Endothelial cell of umbilical vein (primary cell): ENCODE results near the gene NPNT. TPM values are rescaled to one million over a fixed set of nuclear protein-coding genes. Genes with fewer than 3 reads are reported as not detected.

Source experiments
- BruUV-seq: library from RNA; stranded (reverse); fragments of 400-500 nt; replicated peaks from 2 replicates; lab custom pipeline; 2021; lab: Mats Ljungman, UMichigan
- CTCF ChIA-PET: fragments of 300-600, 350-600 bp; sonication (Branson Sonifier 250); formaldehyde crosslinking; loops from one replicate; lab custom pipeline; 2021; ENCODE audit warnings: antibody characterized with exemption, inconsistent platforms; lab: Charles Lee
- POLR2A ChIA-PET: fragments of 300-600, 350-600 bp; sonication (Branson Sonifier 250); formaldehyde crosslinking; loops from one replicate; lab custom pipeline; 2021; ENCODE audit warnings: antibody characterized with exemption, inconsistent platforms; lab: Charles Lee
- DNase-seq: peaks from one replicate; pipeline ENCODE4 v3.0.0-alpha.2; 2011; ENCODE audit warnings: low read depth, low spot score
- FAIRE-seq: peaks from 2 replicates; lab custom pipeline; 2011; peaks lifted over from hg19 to GRCh38; lab: Jason Lieb, UNC
- H2AFZ ChIP-seq: 2 replicates; pipeline ENCODE4 v1.6.0; 2012; ENCODE audit warnings: low read depth, low read length, control low read depth, inconsistent platforms
- H3K27ac ChIP-seq: 2 replicates; pipeline ENCODE4 v1.5.1; 2011; ENCODE audit warnings: low read depth, mild to moderate bottlenecking, control low read depth, low read length, moderate library complexity; ENCODE audit not compliant: insufficient read depth
- H3K27me3 ChIP-seq, 2 experiments: 2 replicates each; pipeline versions ENCODE4 v1.6.0 to v1.6.1; 2011; ENCODE audit warnings: low read length in 2 of 2, mixed read lengths in 1 of 2; ENCODE audit not compliant: control insufficient read depth in 2 of 2, insufficient read depth in 2 of 2
- H3K36me3 ChIP-seq, 2 experiments: 2 replicates in 1 of 2; 3 replicates in 1 of 2; pipeline ENCODE4 v1.5.1; 2011; ENCODE audit warnings: low read length in 2 of 2, mild to moderate bottlenecking in 1 of 2, moderate library complexity in 1 of 2; ENCODE audit not compliant: control insufficient read depth in 2 of 2, insufficient read depth in 2 of 2; ENCODE audit errors: extremely low read depth in 1 of 2
- H3K4me1 ChIP-seq: 3 replicates; pipeline ENCODE4 v1.5.1; 2011; ENCODE audit warnings: mild to moderate bottlenecking, low read length; ENCODE audit not compliant: control insufficient read depth, insufficient read depth; ENCODE audit errors: extremely low read depth
- H3K4me2 ChIP-seq: 2 replicates; pipeline ENCODE4 v1.6.1; 2011; ENCODE audit warnings: low read length, control low read depth, mixed read lengths; ENCODE audit not compliant: insufficient read depth
- H3K4me3 ChIP-seq, 3 experiments: fragments of 200-600 bp in 1 of 3; sonication (generic), shearing (Covaris generic) in 1 of 3; replicated peaks in 1 of 3; 2 replicates each; pipeline ENCODE4 v1.5.1; 2011 to 2016; ENCODE audit warnings: control low read depth in 3 of 3, low read length in 3 of 3, mild to moderate bottlenecking in 2 of 3, inconsistent platforms in 1 of 3, low read depth in 1 of 3, moderate library complexity in 1 of 3; ENCODE audit not compliant: insufficient read depth in 1 of 3
- H3K79me2 ChIP-seq: 2 replicates; pipeline ENCODE4 v1.6.0; 2012; ENCODE audit warnings: low read length, inconsistent platforms; ENCODE audit not compliant: control insufficient read depth, insufficient read depth
- H3K9ac ChIP-seq: replicated peaks from 2 replicates; pipeline ENCODE3; 2011; ENCODE audit warnings: low read length, control low read depth; ENCODE audit not compliant: insufficient read depth; ENCODE audit errors: extremely low read depth
- H3K9me1 ChIP-seq: replicated peaks from 3 replicates; pipeline ENCODE4 v1.6.0; 2011; ENCODE audit warnings: mild to moderate bottlenecking, low read length; ENCODE audit not compliant: control insufficient read depth, insufficient read depth; ENCODE audit errors: extremely low read depth
- H3K9me3 ChIP-seq: replicated peaks from 2 replicates; pipeline ENCODE4 v1.5.1; 2012; ENCODE audit warnings: low read length, inconsistent platforms; ENCODE audit not compliant: control insufficient read depth, insufficient read depth
- H4K20me1 ChIP-seq: replicated peaks from 2 replicates; pipeline ENCODE3; 2011; ENCODE audit warnings: mild to moderate bottlenecking, low read length; ENCODE audit not compliant: control insufficient read depth, insufficient read depth; ENCODE audit errors: extremely low read depth
- EZH2 ChIP-seq: IDR thresholded peaks from 2 replicates; pipeline ENCODE4 v1.6.1; 2012; ENCODE audit warnings: borderline replicate concordance, low read depth, mild to moderate bottlenecking, moderate library complexity, low read length, inconsistent platforms; ENCODE audit not compliant: severe bottlenecking
- FOS ChIP-seq: IDR thresholded peaks from 2 replicates; pipeline ENCODE4 v1.6.1; 2011; ENCODE audit warnings: mild to moderate bottlenecking, low read length, moderate library complexity, borderline replicate concordance; ENCODE audit not compliant: insufficient read depth
- GATA2 ChIP-seq: IDR thresholded peaks from 2 replicates; pipeline ENCODE4 v1.7.0; 2011; ENCODE audit warnings: low read depth, mild to moderate bottlenecking, moderate library complexity, mixed read lengths, low read length; ENCODE audit not compliant: insufficient read length, insufficient read depth
- JUN ChIP-seq: IDR thresholded peaks from 2 replicates; pipeline ENCODE4 v1.6.1; 2011; ENCODE audit warnings: borderline replicate concordance, low read depth; ENCODE audit not compliant: insufficient read length, insufficient read depth
- MYC ChIP-seq: IDR thresholded peaks from one replicate; pipeline ENCODE4 v1.6.1; 2011; ENCODE audit warnings: mild to moderate bottlenecking, low read depth, low read length
- POLR2A ChIP-seq: IDR thresholded peaks from 2 replicates; pipeline ENCODE4 v1.6.1; 2012; ENCODE audit warnings: low read depth, mild to moderate bottlenecking, control low read depth, low read length
- POLR2AphosphoS5 ChIP-seq: IDR thresholded peaks from 2 replicates; pipeline ENCODE4 v1.6.1; 2012; ENCODE audit warnings: low read depth, mild to moderate bottlenecking, control low read depth, low read length, moderate library complexity; ENCODE audit not compliant: insufficient read depth
- dilution Hi-C: fragments of 300-500 bp; cut with MboI; formaldehyde crosslinking; loops from one replicate; pipeline ENCODE4 v1.15.0; 2019; ENCODE audit warnings: low sequenced_read_pairs; ENCODE audit not compliant: extremely low pct_ligation_motif_present
- intact Hi-C: fragments of 100-400 bp; cut with micrococcal nuclease; formaldehyde crosslinking; loops from one replicate; pipeline ENCODE4 v1.10.0; 2022
- polyA plus RNA-seq, 4 experiments: library from polyadenylated mRNA; depleted of rRNA in 3 of 4; stranded (reverse) in 3 of 4; unstranded in 1 of 4; fragments of >200 nt; gene quantifications; 2 replicates each; pipeline versions ENCODE4 v1.2.1 to v1.2.3, GENCODE V29; 2011 to 2012; ENCODE audit warnings: missing spikeins in 1 of 4
- total RNA-seq: library from RNA; stranded (reverse); gene quantifications from 2 replicates; pipeline ENCODE4 v1.2.3, GENCODE V29; 2021
- TF ChIP-seq, protein P1 (sequence below), 2 donors: IDR thresholded peaks; 1 replicate in 1 of 2; 2 replicates in 1 of 2; pipeline ENCODE4 v1.5.1; 2011; ENCODE audit warnings: low read length in 2 of 2, mild to moderate bottlenecking in 2 of 2, moderate library complexity in 2 of 2, control low read depth in 1 of 2, inconsistent platforms in 1 of 2, low read depth in 1 of 2; ENCODE audit not compliant: insufficient read depth in 1 of 2; ENCODE audit errors: extremely low read depth in 1 of 2
- TF ChIP-seq, protein P2 (sequence below): IDR thresholded peaks from 2 replicates; pipeline ENCODE4 v1.6.1; 2011; ENCODE audit not compliant: insufficient read depth, insufficient read length

NPNT gene
- total and polyA plus RNA-seq, 2 donors (not counting 3 experiments of a cell fraction or from before 2014, with no cell fraction given), result not detected

DNA sequence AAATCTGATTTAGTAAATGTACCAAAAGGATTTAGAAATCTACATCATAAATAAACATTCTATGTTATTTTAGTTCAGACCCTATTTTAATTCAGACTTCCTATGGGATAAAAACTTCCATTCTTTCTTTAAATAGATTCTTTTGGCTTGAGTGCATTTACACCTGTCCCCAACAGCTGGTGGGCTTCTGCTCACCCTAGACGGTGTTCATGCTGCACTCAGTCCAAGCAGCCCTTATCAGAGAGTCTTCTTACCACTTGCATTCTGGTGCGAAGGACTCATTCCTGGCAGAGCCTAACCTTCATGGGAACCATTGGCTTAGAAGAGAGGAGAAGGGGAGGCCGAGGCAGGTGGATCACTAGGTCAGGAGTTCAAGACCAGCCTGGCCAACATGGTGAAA lies 57.3 kb downstream of the NPNT start:
- DNase-seq, result no peak
- dilution Hi-C loops (no loop called here), intact Hi-C loops (no loop called here)
- TF ChIP-seq FOS (no peak), EZH2 (no peak), GATA2 (no peak), POLR2A (no peak), MYC (no peak), POLR2AphosphoS5 (no peak), JUN (no peak)
- TF ChIP-seq, protein P1, sequence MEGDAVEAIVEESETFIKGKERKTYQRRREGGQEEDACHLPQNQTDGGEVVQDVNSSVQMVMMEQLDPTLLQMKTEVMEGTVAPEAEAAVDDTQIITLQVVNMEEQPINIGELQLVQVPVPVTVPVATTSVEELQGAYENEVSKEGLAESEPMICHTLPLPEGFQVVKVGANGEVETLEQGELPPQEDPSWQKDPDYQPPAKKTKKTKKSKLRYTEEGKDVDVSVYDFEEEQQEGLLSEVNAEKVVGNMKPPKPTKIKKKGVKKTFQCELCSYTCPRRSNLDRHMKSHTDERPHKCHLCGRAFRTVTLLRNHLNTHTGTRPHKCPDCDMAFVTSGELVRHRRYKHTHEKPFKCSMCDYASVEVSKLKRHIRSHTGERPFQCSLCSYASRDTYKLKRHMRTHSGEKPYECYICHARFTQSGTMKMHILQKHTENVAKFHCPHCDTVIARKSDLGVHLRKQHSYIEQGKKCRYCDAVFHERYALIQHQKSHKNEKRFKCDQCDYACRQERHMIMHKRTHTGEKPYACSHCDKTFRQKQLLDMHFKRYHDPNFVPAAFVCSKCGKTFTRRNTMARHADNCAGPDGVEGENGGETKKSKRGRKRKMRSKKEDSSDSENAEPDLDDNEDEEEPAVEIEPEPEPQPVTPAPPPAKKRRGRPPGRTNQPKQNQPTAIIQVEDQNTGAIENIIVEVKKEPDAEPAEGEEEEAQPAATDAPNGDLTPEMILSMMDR (IDR thresholded peaks at IDR 0.05; ENCODE audit: extremely low read depth in 1 of 2, insufficient read depth in 1 of 2, low read depth in 1 of 2, low read length in 2 of 2), result no peak
- TF ChIP-seq, protein P2, sequence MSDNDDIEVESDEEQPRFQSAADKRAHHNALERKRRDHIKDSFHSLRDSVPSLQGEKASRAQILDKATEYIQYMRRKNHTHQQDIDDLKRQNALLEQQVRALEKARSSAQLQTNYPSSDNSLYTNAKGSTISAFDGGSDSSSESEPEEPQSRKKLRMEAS, result no peak
- no TSS peak for BruUV-seq
- Histone ChIP-seq H3K36me3 (no peaks in the 10 kb centered on the region), H3K4me2 (no peak overlapping the region), H3K79me2 (no peaks in the 10 kb centered on the region), H3K9me1 (no peaks in the 10 kb centered on the region), H3K27ac (no peak overlapping the region), H3K4me3 (no peak overlapping the region), H3K27me3 (peaks cover 1 to 3% of the 10 kb centered on the region in 2 experiments), H2AFZ (no peak overlapping the region), H3K9ac (no peak overlapping the region), H4K20me1 (no peaks in the 10 kb centered on the region), H3K4me1 (no peaks in the 10 kb centered on the region), H3K9me3 (no peaks in the 10 kb centered on the region)
- ChIA-PET CTCF (no interaction called here), POLR2A (no interaction called here)
- FAIRE-seq, result no peak
